ENCODE data around the gene CACNA1D.

Gene CACNA1D

GRCh38 chr3:53547327-53547726 lies 52.9 kb downstream of the CACNA1D start:
- TF ChIP-seq CTCF (conservative IDR thresholded peaks at IDR 0.05) (no peak), ZFX (IDR thresholded peaks at IDR 0.05) (no peak)
- H3K27ac ChIP-seq = no peak overlapping the region

GRCh38 chr3:53550005-53550620 lies 55.7 kb downstream of the CACNA1D start:
- no peak overlapping the region for H3K27ac ChIP-seq
- TF ChIP-seq CTCF (conservative IDR thresholded peaks at IDR 0.05) (no peak), ZFX (IDR thresholded peaks at IDR 0.05) (no peak)

GRCh38 chr3:53551324-53551723 lies 56.9 kb downstream of the CACNA1D start:
- H3K27ac ChIP-seq = no peak overlapping the region
- no peak for TF ChIP-seq CTCF (conservative IDR thresholded peaks at IDR 0.05)
- TF ChIP-seq ZFX (IDR thresholded peaks at IDR 0.05) = no peak

- no peak for TF ChIP-seq ZFX (IDR thresholded peaks at IDR 0.05)
- H3K27ac ChIP-seq = no peak overlapping the region
Measured at GRCh38 chr3:53552730-53553129, 58.3 kb downstream of the CACNA1D start.

- H3K27ac ChIP-seq = no peak overlapping the region
- TF ChIP-seq ZFX (IDR thresholded peaks at IDR 0.05) = no peak
- no peak for TF ChIP-seq CTCF (conservative IDR thresholded peaks at IDR 0.05)
Measured at GRCh38 chr3:53553200-53553599, 58.8 kb downstream of the CACNA1D start.

GRCh38 chr3:53554559-53555067 lies 60.2 kb downstream of the CACNA1D start:
- no peak for TF ChIP-seq CTCF (conservative IDR thresholded peaks at IDR 0.05)
- no peak for TF ChIP-seq ZFX (IDR thresholded peaks at IDR 0.05)
- no peak overlapping the region for H3K27ac ChIP-seq

- no peak overlapping the region for H3K27ac ChIP-seq
- TF ChIP-seq ZFX (IDR thresholded peaks at IDR 0.05) = no peak
- no peak for TF ChIP-seq CTCF (conservative IDR thresholded peaks at IDR 0.05)
Measured at GRCh38 chr3:53555068-53555588, 60.7 kb downstream of the CACNA1D start.

All from C4-2B (cell line).